Measurements from ENCODE around the gene TMCC3. TPM values are rescaled to one million over a fixed set of nuclear protein-coding genes. Genes with fewer than 3 reads are reported as not detected.

Gene TMCC3
- polyA plus RNA-seq, 1 donor from 2014 or later = 1.9 TPM

GRCh38 chr12:94615260-94616181 lies 34.8 kb downstream of the TMCC3 start:
- H2AFZ ChIP-seq (ENCODE audit: low read depth, low read length) = no peak overlapping the region
- no peak overlapping the region for H3K4me3 ChIP-seq (ENCODE audit: low read length)

More at GRCh38 chr12:94615260-94616181, 34.8 kb downstream of the TMCC3 start:
- Histone ChIP-seq H3K27me3 (ENCODE audit: insufficient read depth, low read depth, low read length) (no peaks in the 10 kb centered on the region), H3K36me3 (ENCODE audit: insufficient read depth, low read length) (no peaks in the 10 kb centered on the region), H3F3A (ENCODE audit: insufficient read depth, low read length, poor library complexity, severe bottlenecking) (no peaks in the 10 kb centered on the region), H3K79me2 (replicated peaks; ENCODE audit: insufficient read depth, low read length) (no peaks in the 10 kb centered on the region), H3K9ac (ENCODE audit: low read length) (no peak overlapping the region), H3K9me3 (ENCODE audit: low read length) (no peaks in the 10 kb centered on the region), H4K20me1 (ENCODE audit: insufficient read depth) (no peaks in the 10 kb centered on the region), H3K4me2 (ENCODE audit: low read length) (no peak overlapping the region), H3K27ac (ENCODE audit: low read length) (no peak overlapping the region), H3K9me2 (ENCODE audit: insufficient read depth, low read length) (no peaks in the 10 kb centered on the region)
- TF ChIP-seq EZH2 (IDR thresholded peaks at IDR 0.05; ENCODE audit: borderline replicate concordance, insufficient read depth, low read length, poor library complexity, severe bottlenecking) = no peak
- no peak for TF ChIP-seq SMC3 (conservative IDR thresholded peaks at IDR 0.05; ENCODE audit: poor library complexity)
- no peak for TF ChIP-seq TAF1 (IDR thresholded peaks at IDR 0.05; ENCODE audit: low read depth)
- no peak for TF ChIP-seq REST (IDR thresholded peaks at IDR 0.05; ENCODE audit: borderline replicate concordance)
- TF ChIP-seq MXI1 (conservative IDR thresholded peaks at IDR 0.05; ENCODE audit: poor library complexity, severe bottlenecking) = no peak
- TF ChIP-seq CTCF (IDR thresholded peaks at IDR 0.05; ENCODE audit: poor library complexity, severe bottlenecking) = no peak
- TF ChIP-seq RAD21 (conservative IDR thresholded peaks at IDR 0.05) = no peak
- no peak for TF ChIP-seq POLR2AphosphoS5 (IDR thresholded peaks at IDR 0.05)
- no peak for TF ChIP-seq EP300 (conservative IDR thresholded peaks at IDR 0.05; ENCODE audit: poor library complexity, severe bottlenecking)

All from neural cell (in vitro differentiated cells).